Endothelial cell of umbilical vein (primary cell): ENCODE results near the gene SMIM7.

ENCODE experiments used
- GATA2 ChIP-seq: IDR thresholded peaks from 2 replicates; pipeline ENCODE4 v1.7.0; 2011; ENCODE audit warnings: low read depth, mild to moderate bottlenecking, moderate library complexity, mixed read lengths, low read length; ENCODE audit not compliant: insufficient read length, insufficient read depth
- POLR2A ChIP-seq: IDR thresholded peaks from 2 replicates; pipeline ENCODE4 v1.6.1; 2012; ENCODE audit warnings: low read depth, mild to moderate bottlenecking, control low read depth, low read length
- POLR2AphosphoS5 ChIP-seq: IDR thresholded peaks from 2 replicates; pipeline ENCODE4 v1.6.1; 2012; ENCODE audit warnings: low read depth, mild to moderate bottlenecking, control low read depth, low read length, moderate library complexity; ENCODE audit not compliant: insufficient read depth
- TF ChIP-seq, protein P1 (sequence below), 2 donors: IDR thresholded peaks; 1 replicate in 1 of 2; 2 replicates in 1 of 2; pipeline ENCODE4 v1.5.1; 2011; ENCODE audit warnings: low read length in 2 of 2, mild to moderate bottlenecking in 2 of 2, moderate library complexity in 2 of 2, control low read depth in 1 of 2, inconsistent platforms in 1 of 2, low read depth in 1 of 2; ENCODE audit not compliant: insufficient read depth in 1 of 2; ENCODE audit errors: extremely low read depth in 1 of 2

DNA sequence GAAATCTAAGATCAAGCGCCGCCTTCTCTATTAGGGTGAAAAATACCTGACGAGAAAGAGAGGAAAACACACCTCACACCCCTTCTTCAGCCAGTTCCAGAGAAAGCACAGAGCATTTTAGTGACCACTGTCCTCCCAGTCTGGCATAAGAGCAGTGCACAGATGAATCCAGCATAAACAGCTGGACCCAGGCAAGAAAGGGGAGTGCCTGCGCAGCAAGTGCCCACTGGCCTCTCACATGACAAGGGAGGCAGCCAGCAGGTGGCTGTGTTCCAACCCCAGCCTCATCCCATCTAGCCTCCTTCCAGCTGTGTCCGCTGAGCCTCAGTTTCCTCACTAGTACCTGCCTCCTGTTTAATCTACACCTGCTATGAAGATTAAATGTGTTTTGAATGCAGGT lies 39.9 kb downstream of the SMIM7 start:
- TF ChIP-seq, protein P1, sequence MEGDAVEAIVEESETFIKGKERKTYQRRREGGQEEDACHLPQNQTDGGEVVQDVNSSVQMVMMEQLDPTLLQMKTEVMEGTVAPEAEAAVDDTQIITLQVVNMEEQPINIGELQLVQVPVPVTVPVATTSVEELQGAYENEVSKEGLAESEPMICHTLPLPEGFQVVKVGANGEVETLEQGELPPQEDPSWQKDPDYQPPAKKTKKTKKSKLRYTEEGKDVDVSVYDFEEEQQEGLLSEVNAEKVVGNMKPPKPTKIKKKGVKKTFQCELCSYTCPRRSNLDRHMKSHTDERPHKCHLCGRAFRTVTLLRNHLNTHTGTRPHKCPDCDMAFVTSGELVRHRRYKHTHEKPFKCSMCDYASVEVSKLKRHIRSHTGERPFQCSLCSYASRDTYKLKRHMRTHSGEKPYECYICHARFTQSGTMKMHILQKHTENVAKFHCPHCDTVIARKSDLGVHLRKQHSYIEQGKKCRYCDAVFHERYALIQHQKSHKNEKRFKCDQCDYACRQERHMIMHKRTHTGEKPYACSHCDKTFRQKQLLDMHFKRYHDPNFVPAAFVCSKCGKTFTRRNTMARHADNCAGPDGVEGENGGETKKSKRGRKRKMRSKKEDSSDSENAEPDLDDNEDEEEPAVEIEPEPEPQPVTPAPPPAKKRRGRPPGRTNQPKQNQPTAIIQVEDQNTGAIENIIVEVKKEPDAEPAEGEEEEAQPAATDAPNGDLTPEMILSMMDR (IDR thresholded peaks at IDR 0.05; ENCODE audit: extremely low read depth in 1 of 2, insufficient read depth in 1 of 2, low read depth in 1 of 2, low read length in 2 of 2): no peak
- TF ChIP-seq GATA2 (no peak), POLR2A (no peak), POLR2AphosphoS5 (no peak)
